Left lobe of liver (tissue), 2 donors: ENCODE data around the gene PFDN2. TPM values are rescaled to one million over a fixed set of nuclear protein-coding genes. Genes with fewer than 3 reads are reported as not detected.

ENCODE experiments used
- ATAC-seq: fragments of 200-7000 bp; cut with Tn5 transposase; one replicate; pipeline ENCODE4 v1.9.1; 2020; ENCODE audit warnings: mild to moderate bottlenecking, moderate library complexity
- DNase-seq: peaks from one replicate; pipeline ENCODE4 v3.0.0-alpha.2; 2020; ENCODE audit warnings: low spot score
- total RNA-seq: library from RNA; stranded (reverse); gene quantifications from one replicate; pipeline ENCODE4 v1.2.1, GENCODE V29; 2021
- donor health status: DM: no; HTN: no; CAD: no; lungs with moderate emphysema.
- donor health status: DM: no; HTN: yes; CAD: no.

The PFDN2 gene
- total RNA-seq, 1 donor from 2014 or later: 22.0 TPM

DNA sequence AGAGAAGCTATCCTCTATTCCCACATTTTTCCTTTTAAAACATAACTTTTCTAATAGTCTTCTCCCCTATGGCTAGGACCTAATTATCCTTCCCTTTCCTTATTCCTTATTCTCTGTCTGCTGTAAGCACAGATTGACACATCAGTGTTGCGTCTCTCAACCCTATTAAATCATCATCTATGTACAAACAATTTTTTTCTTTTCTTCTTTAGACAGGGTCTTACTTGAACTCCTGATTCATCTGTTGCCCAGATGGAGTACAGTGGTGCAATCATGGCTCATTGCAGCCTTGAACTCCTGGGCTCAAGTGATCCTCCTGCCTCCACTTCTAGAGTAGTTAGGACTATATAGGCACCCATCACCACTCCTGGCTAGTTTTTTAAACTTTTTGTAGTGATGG lies 11.4 kb downstream of the PFDN2 start:
- DNase-seq (no peak), ATAC-seq (no peak)

DNA sequence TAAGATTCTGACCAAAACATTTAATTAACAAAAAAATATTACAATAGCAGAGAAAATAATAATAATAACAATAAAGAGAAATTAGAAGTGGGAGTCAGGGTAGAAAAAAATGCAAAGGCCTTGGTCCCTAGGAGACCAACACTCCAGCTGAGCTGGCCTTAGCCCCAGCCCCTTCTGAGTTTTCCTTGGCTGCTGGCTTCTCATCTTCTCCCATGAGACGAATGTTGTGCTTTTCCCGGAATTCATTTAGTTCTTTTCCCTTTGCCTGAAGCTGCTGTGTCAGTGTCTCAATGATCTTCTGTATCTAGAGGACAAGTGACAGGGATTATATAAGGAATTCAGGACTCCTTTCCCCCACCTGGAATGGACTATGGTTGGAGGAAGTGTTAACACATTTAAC lies 17.3 kb downstream of the PFDN2 start:
- no peak for DNase-seq
- no peak for ATAC-seq

- ATAC-seq (peak; percentile 16), DNase-seq (no peak)
Measured at GRCh38 chr1:161099090-161099802, 18.6 kb downstream of the PFDN2 start.

DNA sequence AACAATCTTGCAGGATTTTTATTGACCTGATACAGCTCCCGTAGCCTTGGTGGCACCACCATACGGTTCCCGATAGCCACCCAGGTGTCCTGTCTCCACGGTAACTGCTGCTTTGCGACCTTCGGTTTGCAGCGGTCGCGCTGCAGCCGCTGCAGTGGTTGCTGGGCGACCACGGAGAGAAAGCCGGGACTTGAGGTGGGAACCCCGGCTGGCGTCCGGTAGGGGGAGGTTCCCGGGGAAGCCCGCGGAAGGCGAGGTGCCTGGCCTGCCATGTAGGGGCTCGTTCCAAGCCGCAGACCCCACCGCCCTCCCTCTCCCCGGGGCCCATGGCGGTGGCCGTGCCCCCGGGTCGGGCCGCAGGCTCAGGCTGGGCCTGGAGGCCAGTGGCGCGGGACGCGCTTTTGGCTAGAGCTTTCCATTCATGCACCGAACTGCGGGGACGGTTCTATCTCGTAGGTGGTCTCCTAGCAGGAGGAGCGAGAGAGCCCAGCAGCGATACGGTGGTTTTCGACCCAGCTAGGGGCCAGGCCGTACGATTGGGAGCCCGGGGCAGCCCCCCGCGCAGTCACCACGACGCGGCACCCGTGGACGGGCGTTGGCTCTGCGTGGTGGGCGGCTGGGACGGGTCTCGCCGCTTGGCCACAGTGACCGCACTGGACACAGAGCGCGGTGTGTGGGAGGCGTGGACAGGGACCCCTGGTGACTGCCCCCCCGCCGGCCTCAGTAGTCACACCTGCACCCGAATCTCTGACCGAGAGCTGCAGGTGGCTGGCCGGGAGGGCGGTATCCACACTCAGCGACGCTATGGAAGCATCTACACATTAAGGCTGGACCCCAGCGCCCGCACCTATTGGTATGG lies 19.4 kb downstream of the PFDN2 start, which contains the start of gene KLHDC9:
Gene KLHDC9 (plus strand): TSS at position 152 of the 859 bp plus-strand sequence. CDS start 175 bp downstream, at position 327.
- peak; percentile 89 for ATAC-seq

DNA sequence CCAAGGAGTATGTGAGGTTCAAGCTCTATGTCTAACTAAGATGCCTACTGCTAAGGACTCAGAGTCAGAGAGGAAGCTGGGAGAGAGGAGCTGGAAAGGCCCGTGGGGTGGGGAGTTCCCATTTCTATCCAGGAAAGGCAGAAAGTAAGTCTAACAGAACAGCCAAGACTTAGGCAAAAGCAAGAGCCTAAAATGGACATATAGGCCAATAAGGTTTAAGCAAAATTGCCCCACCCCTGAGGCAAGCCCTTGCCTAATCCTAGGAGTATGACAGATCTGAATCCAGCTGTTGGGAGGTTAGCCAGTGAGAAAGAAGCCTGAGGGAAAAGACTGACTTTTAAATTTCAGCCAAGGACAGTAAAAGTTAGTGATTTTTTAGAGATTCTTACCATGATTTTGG lies 21.3 kb downstream of the PFDN2 start:
- no peak for ATAC-seq
- no peak for DNase-seq

More for the DNA sequence above, 19.4 kb downstream of the PFDN2 start, which contains the start of gene KLHDC9:
- peak; percentile 90 for DNase-seq

- no peak for DNase-seq
- ATAC-seq: no peak
Measured at GRCh38 chr1:161096015-161096414, 21.8 kb downstream of the PFDN2 start.

- no peak for DNase-seq
- ATAC-seq: no peak
Measured at GRCh38 chr1:161095230-161095629, 22.6 kb downstream of the PFDN2 start.

- no peak for DNase-seq
- ATAC-seq: no peak
Measured at GRCh38 chr1:161094481-161094880, 23.4 kb downstream of the PFDN2 start.

- ATAC-seq (no peak), DNase-seq (no peak)
Measured at GRCh38 chr1:161092621-161093028, 25.2 kb downstream of the PFDN2 start.

GRCh38 chr1:161091796-161092507 lies 25.9 kb downstream of the PFDN2 start:
- ATAC-seq: no peak
- DNase-seq: no peak

DNA sequence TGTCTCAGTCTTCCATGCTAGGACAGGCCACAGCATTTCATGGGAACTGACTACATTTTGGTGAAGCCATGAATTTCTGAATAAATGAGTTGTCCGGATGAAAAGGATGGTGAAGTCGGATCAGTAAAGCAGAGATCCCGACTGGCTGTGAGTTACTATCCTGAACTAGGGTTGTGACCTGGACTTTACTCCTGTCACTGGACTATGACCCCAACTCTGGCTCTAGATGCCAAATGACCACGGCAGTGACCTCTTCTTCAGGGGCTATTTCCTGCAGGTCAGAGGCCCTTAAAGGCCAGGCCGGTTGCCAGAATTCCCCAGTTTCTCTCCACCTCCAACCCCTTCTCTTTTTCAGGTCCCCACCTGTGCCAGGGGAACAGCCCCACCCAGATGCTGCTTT lies 26.7 kb downstream of the PFDN2 start:
- DNase-seq (no peak), ATAC-seq (peak; percentile 74)

GRCh38 chr1:161090617-161091016 lies 27.2 kb downstream of the PFDN2 start:
- ATAC-seq (no peak), DNase-seq (no peak)

DNA sequence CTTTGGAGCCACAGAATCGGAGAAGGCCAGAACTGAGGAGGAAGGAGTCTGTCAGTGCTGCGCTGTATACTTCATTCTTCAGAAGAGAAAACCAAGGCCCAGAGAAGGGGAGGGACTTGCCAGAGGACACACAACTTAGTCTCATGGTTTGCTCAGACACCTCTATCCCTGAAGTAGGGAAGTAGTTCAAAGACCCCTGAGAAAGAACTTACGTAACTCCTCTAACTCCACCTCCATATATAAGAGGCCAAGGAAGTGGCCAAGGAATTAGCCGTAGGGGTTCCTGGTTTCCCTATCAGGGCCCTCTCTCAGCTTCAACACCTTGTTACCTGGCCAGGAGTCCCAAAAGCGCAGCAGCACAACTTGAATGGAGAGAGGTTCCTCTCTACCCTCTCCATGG lies 27.9 kb downstream of the PFDN2 start:
- ATAC-seq (no peak), DNase-seq (no peak)

GRCh38 chr1:161089251-161089924 lies 28.4 kb downstream of the PFDN2 start, which contains the start of gene NECTIN4:
Gene NECTIN4 (minus strand): TSS chr1:161089558. CDS start chr1:161089296, 262 bp downstream.
- ATAC-seq (no peak), DNase-seq (no peak)

GRCh38 chr1:161088587-161089110 lies 29.2 kb downstream of the PFDN2 start:
- ATAC-seq: no peak
- DNase-seq: no peak

DNA sequence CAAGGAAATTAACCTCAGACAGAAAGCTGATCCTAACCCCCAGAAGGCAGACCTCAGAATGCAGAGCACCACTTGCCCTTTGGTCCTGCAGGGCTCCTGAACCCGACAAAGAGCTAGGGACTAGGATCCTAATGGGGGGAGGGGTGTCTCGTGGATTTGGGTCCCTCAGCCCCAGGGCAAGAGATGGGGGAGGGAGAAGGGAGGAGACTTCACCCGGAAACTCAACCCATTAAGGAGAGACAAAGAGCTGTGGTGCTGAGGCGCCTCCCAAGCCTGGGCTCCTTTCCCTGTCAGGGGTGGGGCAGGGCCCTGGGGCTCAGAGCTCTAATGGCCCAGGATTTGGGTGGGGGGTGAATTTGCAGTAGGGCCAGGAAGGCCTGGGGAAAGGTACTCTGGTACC lies 31.4 kb downstream of the PFDN2 start:
- no peak for DNase-seq
- no peak for ATAC-seq

DNA sequence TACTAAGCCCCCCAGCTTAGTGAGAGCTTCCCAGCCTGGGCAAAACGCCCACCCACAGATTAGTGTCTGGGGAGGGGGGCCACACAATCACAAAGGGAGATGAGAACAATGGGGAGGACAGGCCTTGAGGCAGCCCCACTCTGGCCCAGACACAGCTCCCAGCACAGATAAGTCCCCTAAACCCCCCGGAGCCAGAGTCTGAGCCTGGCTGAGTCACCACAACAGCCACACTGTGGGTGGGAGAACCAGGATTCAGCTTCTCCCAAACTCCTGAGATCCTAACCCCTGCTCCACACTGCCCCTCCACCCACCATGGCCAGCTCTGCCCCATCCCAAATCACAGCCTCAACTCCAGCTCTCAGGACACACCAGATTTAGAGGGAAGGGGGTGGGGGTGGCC lies 32.7 kb downstream of the PFDN2 start:
- ATAC-seq (no peak), DNase-seq (no peak)

DNA sequence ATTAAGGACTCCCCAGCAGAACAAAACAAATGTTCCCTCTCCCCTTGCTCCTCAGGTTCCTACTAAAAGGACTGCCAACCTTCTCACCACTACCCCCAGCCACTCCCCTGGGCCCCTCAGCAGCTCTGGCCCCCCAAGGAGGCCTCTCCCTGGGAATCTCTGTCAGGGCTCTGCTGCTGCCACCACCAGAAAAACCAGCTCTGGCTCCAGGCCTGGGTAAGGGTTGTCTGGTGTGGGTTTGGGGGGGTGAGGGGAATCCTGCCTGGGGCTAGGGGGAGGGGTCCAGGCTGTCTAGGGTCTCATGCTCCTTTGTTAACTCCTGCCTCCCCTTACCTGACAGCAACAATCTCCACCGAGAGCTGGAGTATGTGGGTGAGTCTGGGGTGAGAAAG lies 33.2 kb downstream of the PFDN2 start:
- ATAC-seq: no peak
- DNase-seq: no peak

DNA sequence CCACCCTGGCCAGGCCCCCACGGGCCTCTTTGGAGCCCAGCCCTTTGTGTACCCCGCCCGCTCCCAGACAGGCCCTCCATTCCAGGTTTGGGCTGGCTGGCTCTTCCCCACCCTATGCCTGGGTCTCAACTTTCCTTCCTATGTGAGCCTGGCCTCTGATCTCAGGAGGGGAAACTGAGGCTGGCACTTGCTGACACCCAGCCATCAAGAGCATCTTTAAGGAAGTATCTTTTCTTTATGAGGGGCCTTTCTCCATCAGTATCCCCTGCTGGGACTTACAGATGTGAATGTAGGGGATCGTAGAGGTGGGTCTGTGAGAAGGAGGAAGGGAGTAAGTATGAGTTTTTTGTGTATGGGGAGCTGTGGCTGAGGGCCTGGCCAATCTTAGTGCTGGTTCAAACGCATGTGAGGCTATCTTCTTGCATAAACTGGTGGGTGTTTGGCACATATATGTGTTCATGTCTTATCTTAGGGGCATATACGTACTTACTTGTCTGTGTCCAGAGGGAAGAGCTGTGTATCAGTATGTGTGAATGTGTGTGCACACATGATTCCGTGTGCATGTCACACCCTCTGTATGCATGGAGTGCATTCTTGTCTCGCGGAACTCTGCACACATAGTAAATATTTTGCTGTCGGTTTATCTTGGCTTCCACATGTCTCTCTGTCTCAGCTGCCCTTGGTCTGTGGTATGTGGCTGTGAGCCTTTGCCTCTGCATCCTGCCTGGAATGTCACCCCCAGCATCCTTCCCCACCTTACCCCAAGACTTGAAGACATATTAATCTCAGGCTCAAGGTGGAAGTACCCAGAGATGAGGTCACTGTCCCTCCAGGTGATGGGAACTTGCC lies 33.9 kb downstream of the PFDN2 start:
- no peak for DNase-seq

More for the DNA sequence above, 33.9 kb downstream of the PFDN2 start:
- no peak for ATAC-seq
